Measurements from ENCODE around the gene CATSPERB. TPM values are rescaled to one million over a fixed set of nuclear protein-coding genes. Genes with fewer than 3 reads are reported as not detected.
"Not testable (repeated sequence)": the region's sequence is repeated elsewhere in the genome, so short reads cannot be mapped to it uniquely, and the experiment has no call there.

The CATSPERB gene
- total and polyA plus RNA-seq, 2 donors = 0.99 to 1.8 TPM

DNA sequence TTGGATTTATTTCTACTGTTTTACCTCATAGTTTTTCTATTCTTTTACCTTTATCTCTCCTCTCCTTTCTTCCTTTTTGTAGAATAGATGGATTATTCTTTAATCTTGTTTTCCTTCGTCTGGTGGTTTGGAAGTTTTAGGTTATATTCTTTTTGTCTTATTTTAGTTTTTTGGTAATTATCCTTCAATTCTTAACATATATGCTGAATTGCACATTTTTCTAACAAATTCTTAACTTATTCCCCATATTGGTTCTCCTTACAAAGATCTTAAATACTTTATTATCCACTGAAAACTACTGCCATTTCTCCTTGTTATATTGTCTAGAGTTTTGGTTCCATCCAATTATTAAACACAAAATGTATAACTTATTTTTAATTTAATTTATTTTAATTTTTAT is 42.3 kb downstream of the CATSPERB start:
- H3K27ac ChIP-seq (ENCODE audit: low read depth in 1 of 2, low read length in 1 of 2) = no peak overlapping the region
- H3K9me3 ChIP-seq (ENCODE audit: control insufficient read depth in 2 of 2, insufficient read depth in 1 of 2, low read length in 1 of 2) = peaks cover 0 to 3% of the 10 kb centered on the region in 2 donors
- H3K4me3 ChIP-seq (ENCODE audit: low read length in 2 of 2) = no peak overlapping the region
- H3K4me1 ChIP-seq (ENCODE audit: control insufficient read depth in 2 of 2, insufficient read depth in 2 of 2, low read length in 2 of 2) = no peaks in the 10 kb centered on the region
- H3K36me3 ChIP-seq (ENCODE audit: control insufficient read depth in 2 of 2, insufficient read depth in 2 of 2, low read length in 1 of 2) = no peaks in the 10 kb centered on the region
- H3K27me3 ChIP-seq (ENCODE audit: control insufficient read depth in 2 of 2, insufficient read depth in 1 of 2, low read length in 1 of 2) = no peaks in the 10 kb centered on the region
- WGBS = 100% methylated on average over 1 of the region's 1 CpG
- DNase-seq (ENCODE audit: low read depth in 6 of 9, low spot score in 9 of 9) = no peak

DNA sequence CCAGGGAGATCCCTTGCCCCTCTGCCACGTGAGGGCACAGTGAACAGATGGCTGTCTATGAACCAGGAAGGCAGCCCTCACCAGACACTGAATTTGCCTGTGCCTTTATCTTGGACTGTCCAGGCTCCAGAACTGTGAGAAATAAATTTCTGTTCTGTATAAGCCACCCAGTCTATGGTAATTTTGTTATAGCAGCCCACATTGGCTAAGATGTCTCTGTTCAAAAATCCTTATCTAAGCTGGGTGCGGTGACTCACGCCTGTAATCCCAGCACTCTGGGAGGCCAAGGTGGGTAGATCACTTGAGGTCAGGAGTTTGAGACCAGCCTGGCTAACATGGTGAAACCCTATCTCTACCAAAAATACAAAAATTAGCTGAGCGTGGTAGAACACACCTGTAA is 44.5 kb downstream of the CATSPERB start:
- not testable (repeated sequence) for H3K9me3 ChIP-seq (ENCODE audit: control insufficient read depth in 2 of 2, insufficient read depth in 1 of 2, low read length in 1 of 2); H3K4me3 ChIP-seq (ENCODE audit: low read length in 2 of 2); H3K27ac ChIP-seq (ENCODE audit: low read depth in 1 of 2, low read length in 1 of 2); H3K4me1 ChIP-seq (ENCODE audit: control insufficient read depth in 2 of 2, insufficient read depth in 2 of 2, low read length in 2 of 2); H3K27me3 ChIP-seq (ENCODE audit: control insufficient read depth in 2 of 2, insufficient read depth in 1 of 2, low read length in 1 of 2); DNase-seq (ENCODE audit: low read depth in 6 of 9, low spot score in 9 of 9); H3K36me3 ChIP-seq (ENCODE audit: control insufficient read depth in 2 of 2, insufficient read depth in 2 of 2, low read length in 1 of 2)
- WGBS = 96% methylated on average over 4 of the region's 4 CpGs

DNA sequence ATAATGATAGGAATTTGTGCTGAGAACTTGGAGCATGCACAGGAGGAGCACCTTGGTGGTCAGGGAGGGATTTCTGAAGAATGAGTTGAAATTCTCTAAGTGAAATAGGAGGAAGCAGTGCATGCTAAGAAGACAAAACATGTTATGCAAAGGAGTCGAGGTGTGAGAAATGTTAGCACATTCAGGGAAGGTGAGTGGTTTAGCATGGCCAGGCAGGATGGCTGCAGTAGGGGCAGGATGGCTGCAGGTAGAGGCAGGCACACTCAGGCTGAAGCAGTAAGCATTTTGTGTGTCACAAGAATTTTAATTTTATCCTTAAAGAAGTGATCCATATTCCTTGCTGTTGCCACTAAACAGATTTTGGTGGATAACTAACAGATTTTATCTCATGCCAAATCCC is 46.3 kb downstream of the CATSPERB start:
- no peak overlapping the region for H3K27ac ChIP-seq (ENCODE audit: low read depth in 1 of 2, low read length in 1 of 2)
- H3K36me3 ChIP-seq (ENCODE audit: control insufficient read depth in 2 of 2, insufficient read depth in 2 of 2, low read length in 1 of 2) = no peaks in the 10 kb centered on the region
- 80% methylated on average over 1 of the region's 1 CpG for WGBS
- H3K27me3 ChIP-seq (ENCODE audit: control insufficient read depth in 2 of 2, insufficient read depth in 1 of 2, low read length in 1 of 2) = no peaks in the 10 kb centered on the region
- H3K9me3 ChIP-seq (ENCODE audit: control insufficient read depth in 2 of 2, insufficient read depth in 1 of 2, low read length in 1 of 2) = peaks cover 0 to 1% of the 10 kb centered on the region in 2 donors
- no peak for DNase-seq (ENCODE audit: low read depth in 6 of 9, low spot score in 9 of 9)
- no peaks in the 10 kb centered on the region for H3K4me1 ChIP-seq (ENCODE audit: control insufficient read depth in 2 of 2, insufficient read depth in 2 of 2, low read length in 2 of 2)
- H3K4me3 ChIP-seq (ENCODE audit: low read length in 2 of 2) = no peak overlapping the region

DNA sequence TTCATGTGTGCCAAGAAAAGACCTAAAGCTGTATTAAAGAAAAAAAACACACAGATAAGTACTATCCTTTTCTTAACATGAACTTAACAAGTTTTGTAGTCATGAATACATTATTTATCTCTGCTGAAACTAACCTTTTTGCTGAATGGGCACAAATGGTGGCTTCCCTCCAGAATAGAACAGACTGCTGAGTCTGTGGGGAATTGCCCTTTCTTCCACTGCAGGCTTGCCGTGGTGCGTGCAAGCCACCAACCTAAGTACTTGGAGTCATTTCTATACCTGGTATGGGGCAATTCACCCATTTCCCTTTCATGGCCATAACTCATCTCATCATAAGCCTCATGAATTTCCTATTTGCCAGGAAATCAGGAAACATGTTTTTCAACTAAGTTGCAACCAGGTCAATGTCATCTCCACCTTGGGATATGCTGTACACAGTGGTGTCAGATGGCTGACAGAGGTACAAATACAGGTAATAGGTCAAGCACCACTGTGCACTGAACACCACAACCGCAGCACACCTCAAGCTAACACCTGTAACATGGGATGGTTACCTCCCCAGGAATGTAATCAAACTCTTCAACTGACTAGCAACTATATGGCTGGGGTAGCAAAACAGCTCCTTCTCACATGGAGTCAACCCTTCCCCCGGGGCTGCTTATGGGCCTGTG is 49.9 kb downstream of the CATSPERB start:
- peak overlapping the region in 1 of 2 donors; percentile 27 for H3K27ac ChIP-seq (ENCODE audit: low read depth in 1 of 2, low read length in 1 of 2)
- H3K4me3 ChIP-seq (ENCODE audit: low read length in 2 of 2) = no peak overlapping the region
- H3K27me3 ChIP-seq (ENCODE audit: control insufficient read depth in 2 of 2, insufficient read depth in 1 of 2, low read length in 1 of 2) = no peaks in the 10 kb centered on the region
- 95% methylated on average over 4 of the region's 4 CpGs for WGBS
- H3K9me3 ChIP-seq (ENCODE audit: control insufficient read depth in 2 of 2, insufficient read depth in 1 of 2, low read length in 1 of 2) = no peaks in the 10 kb centered on the region
- no peak for DNase-seq (ENCODE audit: low read depth in 6 of 9, low spot score in 9 of 9)
- H3K36me3 ChIP-seq (ENCODE audit: control insufficient read depth in 2 of 2, insufficient read depth in 2 of 2, low read length in 1 of 2) = no peaks in the 10 kb centered on the region
- H3K4me1 ChIP-seq (ENCODE audit: control insufficient read depth in 2 of 2, insufficient read depth in 2 of 2, low read length in 2 of 2) = no peaks in the 10 kb centered on the region

DNA sequence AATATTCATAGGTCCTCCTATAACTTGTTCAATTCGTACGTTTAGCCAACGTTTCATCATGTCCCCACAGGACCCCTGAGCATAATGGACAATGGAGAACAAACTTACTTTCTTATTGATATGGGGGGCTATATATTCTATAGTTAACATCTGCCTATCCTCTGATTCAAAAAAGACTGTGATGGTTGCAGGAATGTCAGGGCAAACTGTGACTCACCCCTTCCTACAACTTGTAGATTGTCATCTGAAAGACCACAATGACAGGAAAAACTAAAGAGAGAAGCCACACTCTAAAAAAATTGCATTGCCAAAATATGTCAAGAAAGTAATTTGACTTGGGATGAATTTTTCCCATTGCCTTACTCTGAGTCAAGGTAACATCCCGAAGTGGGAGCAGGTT is 50.8 kb downstream of the CATSPERB start:
- WGBS = 96% methylated on average over 4 of the region's 4 CpGs
- H3K36me3 ChIP-seq (ENCODE audit: control insufficient read depth in 2 of 2, insufficient read depth in 2 of 2, low read length in 1 of 2) = no peaks in the 10 kb centered on the region
- no peaks in the 10 kb centered on the region for H3K27me3 ChIP-seq (ENCODE audit: control insufficient read depth in 2 of 2, insufficient read depth in 1 of 2, low read length in 1 of 2)
- H3K4me3 ChIP-seq (ENCODE audit: low read length in 2 of 2) = no peak overlapping the region
- no peak overlapping the region for H3K27ac ChIP-seq (ENCODE audit: low read depth in 1 of 2, low read length in 1 of 2)
- no peaks in the 10 kb centered on the region for H3K4me1 ChIP-seq (ENCODE audit: control insufficient read depth in 2 of 2, insufficient read depth in 2 of 2, low read length in 2 of 2)
- H3K9me3 ChIP-seq (ENCODE audit: control insufficient read depth in 2 of 2, insufficient read depth in 1 of 2, low read length in 1 of 2) = no peaks in the 10 kb centered on the region
- DNase-seq (ENCODE audit: low read depth in 6 of 9, low spot score in 9 of 9) = no peak

DNA sequence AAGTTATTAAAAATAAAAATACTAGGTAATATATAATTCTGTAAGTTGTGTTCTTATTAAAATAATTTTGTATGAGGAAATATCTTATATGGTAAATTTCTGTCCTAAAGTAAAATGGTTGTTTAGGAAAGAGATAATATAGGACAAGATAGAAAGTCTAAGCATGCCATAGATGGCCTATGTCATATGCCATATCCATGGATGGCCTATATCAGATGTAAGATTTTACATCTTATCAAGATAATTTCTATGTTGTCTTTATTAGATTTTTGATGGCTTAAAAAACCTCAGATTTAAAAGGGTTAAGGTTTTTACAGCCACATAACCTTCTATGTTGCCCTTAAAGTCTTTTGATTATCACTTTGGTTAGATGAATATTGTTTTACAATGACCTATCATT is 52.6 kb downstream of the CATSPERB start:
- no peak overlapping the region for H3K27ac ChIP-seq (ENCODE audit: low read depth in 1 of 2, low read length in 1 of 2)
- H3K9me3 ChIP-seq (ENCODE audit: control insufficient read depth in 2 of 2, insufficient read depth in 1 of 2, low read length in 1 of 2) = no peaks in the 10 kb centered on the region
- no peaks in the 10 kb centered on the region for H3K36me3 ChIP-seq (ENCODE audit: control insufficient read depth in 2 of 2, insufficient read depth in 2 of 2, low read length in 1 of 2)
- DNase-seq (ENCODE audit: low read depth in 6 of 9, low spot score in 9 of 9) = no peak
- no peaks in the 10 kb centered on the region for H3K27me3 ChIP-seq (ENCODE audit: control insufficient read depth in 2 of 2, insufficient read depth in 1 of 2, low read length in 1 of 2)
- no peaks in the 10 kb centered on the region for H3K4me1 ChIP-seq (ENCODE audit: control insufficient read depth in 2 of 2, insufficient read depth in 2 of 2, low read length in 2 of 2)
- no peak overlapping the region for H3K4me3 ChIP-seq (ENCODE audit: low read length in 2 of 2)

DNA sequence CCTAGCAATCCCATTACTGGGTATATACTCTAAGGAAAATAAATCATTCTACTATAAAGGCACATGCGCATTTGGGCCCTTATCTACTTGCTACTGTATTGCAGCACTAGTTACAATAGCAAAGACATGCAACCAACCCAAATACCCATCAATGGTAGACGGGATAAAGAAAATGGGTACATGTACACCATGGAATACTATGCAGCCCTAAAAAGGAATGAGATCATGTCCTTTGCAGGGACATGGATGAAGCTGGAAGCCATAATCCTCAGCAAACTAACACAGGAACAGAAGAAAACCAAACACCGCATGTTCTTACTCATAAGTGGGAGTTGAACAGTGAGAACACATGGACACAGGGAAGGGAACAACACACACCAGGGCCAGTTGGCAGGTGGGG is 54.2 kb downstream of the CATSPERB start:
- H3K4me3 ChIP-seq (ENCODE audit: low read length in 2 of 2); H3K9me3 ChIP-seq (ENCODE audit: control insufficient read depth in 2 of 2, insufficient read depth in 1 of 2, low read length in 1 of 2); H3K4me1 ChIP-seq (ENCODE audit: control insufficient read depth in 2 of 2, insufficient read depth in 2 of 2, low read length in 2 of 2); H3K27me3 ChIP-seq (ENCODE audit: control insufficient read depth in 2 of 2, insufficient read depth in 1 of 2, low read length in 1 of 2); DNase-seq (ENCODE audit: low read depth in 6 of 9, low spot score in 9 of 9); H3K36me3 ChIP-seq (ENCODE audit: control insufficient read depth in 2 of 2, insufficient read depth in 2 of 2, low read length in 1 of 2); H3K27ac ChIP-seq (ENCODE audit: low read depth in 1 of 2, low read length in 1 of 2): not testable (repeated sequence)
- WGBS = over 99% methylated on average over 3 of the region's 3 CpGs

DNA sequence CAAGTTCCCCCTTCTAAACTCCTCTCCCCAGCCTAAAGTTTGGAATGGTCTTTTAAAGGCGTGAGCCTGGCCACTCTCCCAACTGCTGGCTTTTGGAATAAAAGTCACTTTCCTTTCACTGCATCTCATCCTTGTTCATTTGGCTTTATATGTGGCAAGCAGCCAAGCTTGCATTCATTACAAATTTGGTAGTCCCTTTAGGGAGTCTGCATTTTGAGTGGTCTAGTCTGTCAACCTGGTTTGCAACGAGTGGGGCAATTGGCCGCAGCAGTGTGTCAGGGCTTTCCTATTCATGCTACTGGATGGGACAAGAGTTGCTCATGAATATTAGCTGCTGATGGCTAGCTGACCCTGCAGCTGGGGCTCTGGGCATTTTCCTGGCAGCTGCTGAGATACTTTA is 57.0 kb downstream of the CATSPERB start:
- no peaks in the 10 kb centered on the region for H3K4me1 ChIP-seq (ENCODE audit: control insufficient read depth in 2 of 2, insufficient read depth in 2 of 2, low read length in 2 of 2)
- H3K27ac ChIP-seq (ENCODE audit: low read depth in 1 of 2, low read length in 1 of 2) = no peak overlapping the region
- no peaks in the 10 kb centered on the region for H3K9me3 ChIP-seq (ENCODE audit: control insufficient read depth in 2 of 2, insufficient read depth in 1 of 2, low read length in 1 of 2)
- H3K36me3 ChIP-seq (ENCODE audit: control insufficient read depth in 2 of 2, insufficient read depth in 2 of 2, low read length in 1 of 2) = no peaks in the 10 kb centered on the region
- no peaks in the 10 kb centered on the region for H3K27me3 ChIP-seq (ENCODE audit: control insufficient read depth in 2 of 2, insufficient read depth in 1 of 2, low read length in 1 of 2)
- H3K4me3 ChIP-seq (ENCODE audit: low read length in 2 of 2) = no peak overlapping the region
- DNase-seq (ENCODE audit: low read depth in 6 of 9, low spot score in 9 of 9) = no peak
- WGBS = 95% methylated on average over 3 of the region's 3 CpGs

DNA sequence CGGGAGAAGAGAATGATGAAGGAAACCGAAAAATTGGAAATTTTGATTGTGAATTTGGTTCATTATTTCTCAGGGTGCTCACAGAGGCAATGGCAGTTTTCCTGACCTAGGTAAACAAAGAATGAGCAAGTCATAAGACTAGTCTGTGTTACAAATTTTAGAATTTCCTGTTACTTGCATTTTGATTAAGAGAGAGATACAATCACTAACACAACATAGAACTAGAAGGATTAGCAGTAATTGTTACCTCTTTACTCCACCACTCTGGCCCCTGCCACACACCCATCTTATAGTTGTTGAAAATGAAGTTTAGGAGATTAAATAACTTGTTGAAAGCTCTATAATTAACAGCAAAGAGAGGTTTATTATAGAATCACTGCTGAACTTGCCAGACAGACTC is 62.0 kb downstream of the CATSPERB start:
- no peaks in the 10 kb centered on the region for H3K27me3 ChIP-seq (ENCODE audit: control insufficient read depth in 2 of 2, insufficient read depth in 1 of 2, low read length in 1 of 2)
- DNase-seq (ENCODE audit: low read depth in 6 of 9, low spot score in 9 of 9) = no peak
- no peak overlapping the region for H3K4me3 ChIP-seq (ENCODE audit: low read length in 2 of 2)
- H3K4me1 ChIP-seq (ENCODE audit: control insufficient read depth in 2 of 2, insufficient read depth in 2 of 2, low read length in 2 of 2) = no peaks in the 10 kb centered on the region
- no peaks in the 10 kb centered on the region for H3K36me3 ChIP-seq (ENCODE audit: control insufficient read depth in 2 of 2, insufficient read depth in 2 of 2, low read length in 1 of 2)
- H3K27ac ChIP-seq (ENCODE audit: low read depth in 1 of 2, low read length in 1 of 2) = no peak overlapping the region
- no peaks in the 10 kb centered on the region for H3K9me3 ChIP-seq (ENCODE audit: control insufficient read depth in 2 of 2, insufficient read depth in 1 of 2, low read length in 1 of 2)
- 89% methylated on average over 2 of the region's 2 CpGs for WGBS

DNA sequence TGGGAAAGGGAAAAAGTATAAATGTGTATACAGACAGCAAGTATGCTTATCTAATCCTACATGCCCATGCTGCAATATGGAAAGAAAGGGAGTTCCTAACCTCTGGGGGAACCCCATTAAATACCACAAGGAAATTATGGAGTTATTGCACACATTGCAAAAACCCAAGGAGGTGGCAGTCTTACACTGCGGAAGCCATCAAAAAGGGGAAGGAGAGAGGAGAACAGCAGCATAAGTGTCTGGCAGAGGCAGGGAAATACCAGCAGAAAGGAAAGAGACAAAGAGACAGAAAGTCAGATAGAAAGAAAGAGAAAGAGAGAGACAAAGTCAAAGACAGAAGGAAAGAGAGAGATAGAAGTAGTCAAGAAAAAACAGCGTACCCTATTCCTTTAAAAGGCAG is 64.8 kb downstream of the CATSPERB start:
- H3K4me1 ChIP-seq (ENCODE audit: control insufficient read depth in 2 of 2, insufficient read depth in 2 of 2, low read length in 2 of 2); H3K36me3 ChIP-seq (ENCODE audit: control insufficient read depth in 2 of 2, insufficient read depth in 2 of 2, low read length in 1 of 2); H3K4me3 ChIP-seq (ENCODE audit: low read length in 2 of 2); DNase-seq (ENCODE audit: low read depth in 6 of 9, low spot score in 9 of 9); H3K27me3 ChIP-seq (ENCODE audit: control insufficient read depth in 2 of 2, insufficient read depth in 1 of 2, low read length in 1 of 2); H3K9me3 ChIP-seq (ENCODE audit: control insufficient read depth in 2 of 2, insufficient read depth in 1 of 2, low read length in 1 of 2); H3K27ac ChIP-seq (ENCODE audit: low read depth in 1 of 2, low read length in 1 of 2): not testable (repeated sequence)
- WGBS = 74% methylated on average over 2 of the region's 2 CpGs

Measured in thymus (tissue), 11 donors.